GM19035 (cell line): ENCODE data around the gene PRR12.
"Not testable (repeated sequence)": the region's sequence is repeated elsewhere in the genome, so short reads cannot be mapped to it uniquely, and the experiment has no call there.

Source experiments
- ATAC-seq: cut with Tn5 transposase; IDR thresholded peaks from one replicate; pipeline ENCODE4 v1.9.1; 2021; ENCODE audit not compliant: unreplicated experiment

PRR12 gene

GRCh38 chr19:49615861-49616260 is 24.9 kb downstream of the PRR12 start:
- ATAC-seq, result no peak

- no peak for ATAC-seq
Observed at GRCh38 chr19:49616532-49616931, 25.6 kb downstream of the PRR12 start.

GRCh38 chr19:49616945-49617344 is 26.0 kb downstream of the PRR12 start:
- no peak for ATAC-seq

GRCh38 chr19:49617860-49618259 is 26.9 kb downstream of the PRR12 start:
- not testable (repeated sequence) for ATAC-seq

- ATAC-seq, result no peak
Observed at GRCh38 chr19:49624967-49625910, 34.3 kb downstream of the PRR12 start.

- no peak for ATAC-seq
Observed at GRCh38 chr19:49626226-49626625, 35.2 kb downstream of the PRR12 start.

- no peak for ATAC-seq
Observed at GRCh38 chr19:49629659-49630058, 38.7 kb downstream of the PRR12 start.

GRCh38 chr19:49631014-49631588 is 40.1 kb downstream of the PRR12 start:
- ATAC-seq, result no peak

- no peak for ATAC-seq
Observed at GRCh38 chr19:49631610-49632192, 40.7 kb downstream of the PRR12 start.

- ATAC-seq, result no peak
Observed at GRCh38 chr19:49632576-49632975, 41.6 kb downstream of the PRR12 start.

- ATAC-seq, result not testable (repeated sequence)
Observed at GRCh38 chr19:49633273-49633672, 42.3 kb downstream of the PRR12 start.

GRCh38 chr19:49635530-49636232 is 44.7 kb downstream of the PRR12 start:
- ATAC-seq, result no peak

GRCh38 chr19:49636233-49636932 is 45.4 kb downstream of the PRR12 start:
- ATAC-seq, result no peak

- no peak for ATAC-seq
Observed at GRCh38 chr19:49637821-49638738, 47.1 kb downstream of the PRR12 start.

GRCh38 chr19:49639401-49640112 is 48.6 kb downstream of the PRR12 start:
- no peak for ATAC-seq

- ATAC-seq, result peak; percentile 53
Observed at GRCh38 chr19:49640113-49640898, 49.3 kb downstream of the PRR12 start, which contains the start of gene RRAS. TSS of gene RRAS (minus strand) at chr19:49640143. CDS start at chr19:49640098, 45 bp downstream.

- peak; percentile 63 for ATAC-seq
Observed at GRCh38 chr19:49641688-49642491, 50.9 kb downstream of the PRR12 start, which contains the start of gene SCAF1. TSS of gene SCAF1 (plus strand) at chr19:49642209. CDS start at chr19:49645027, 2,818 bp downstream.
